NCI-H1436 (cell line): ENCODE data around the gene EZH1.
A peak's percentile ranks its signal among the peaks of the same experiment; 100 is the strongest.
"Not testable (repeated sequence)": the region's sequence is repeated elsewhere in the genome, so short reads cannot be mapped to it uniquely, and the experiment has no call there.

Experiments used
- DNase-seq: peaks from one replicate; lab custom pipeline; 2025; lab: John Stamatoyannopoulos, UW

Gene EZH1

DNA sequence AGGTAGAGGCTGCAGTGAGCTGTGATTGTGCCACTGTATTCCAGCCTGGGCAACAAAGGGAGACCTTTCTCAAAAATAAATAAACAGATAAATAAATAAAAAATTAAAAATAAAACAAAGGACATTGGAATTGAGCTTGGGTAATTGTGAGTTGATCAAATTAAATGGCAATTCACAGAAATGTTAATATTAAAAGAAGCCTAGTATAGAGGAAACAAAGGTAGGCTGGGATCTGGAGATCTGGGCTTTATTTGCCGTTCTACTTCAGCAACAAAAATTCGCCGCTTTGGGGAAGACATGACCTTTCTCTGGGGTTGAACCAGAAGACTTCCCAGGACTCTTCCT lies 28.1 kb upstream of the EZH1 start:
- no peak for DNase-seq

DNA sequence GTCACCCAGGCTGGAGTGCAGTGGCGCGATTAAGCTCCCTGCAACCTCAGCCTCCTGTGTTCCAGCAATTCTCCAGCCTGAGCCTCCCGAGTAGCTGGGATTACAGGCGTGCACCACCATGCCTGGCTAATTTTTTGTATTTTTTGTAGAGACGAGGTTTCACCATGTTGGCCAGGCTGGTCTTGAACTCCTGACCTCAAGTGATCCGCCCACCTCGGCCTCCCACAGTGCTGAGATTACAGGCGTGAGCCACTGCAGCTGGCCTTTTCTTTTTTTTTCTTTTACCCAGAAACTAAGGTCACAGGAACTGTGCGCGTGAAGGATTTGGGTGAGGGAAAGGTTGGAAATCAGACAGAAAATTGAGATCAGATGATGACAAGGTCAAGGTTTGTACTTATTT lies 25.1 kb upstream of the EZH1 start:
- DNase-seq: not testable (repeated sequence)

DNA sequence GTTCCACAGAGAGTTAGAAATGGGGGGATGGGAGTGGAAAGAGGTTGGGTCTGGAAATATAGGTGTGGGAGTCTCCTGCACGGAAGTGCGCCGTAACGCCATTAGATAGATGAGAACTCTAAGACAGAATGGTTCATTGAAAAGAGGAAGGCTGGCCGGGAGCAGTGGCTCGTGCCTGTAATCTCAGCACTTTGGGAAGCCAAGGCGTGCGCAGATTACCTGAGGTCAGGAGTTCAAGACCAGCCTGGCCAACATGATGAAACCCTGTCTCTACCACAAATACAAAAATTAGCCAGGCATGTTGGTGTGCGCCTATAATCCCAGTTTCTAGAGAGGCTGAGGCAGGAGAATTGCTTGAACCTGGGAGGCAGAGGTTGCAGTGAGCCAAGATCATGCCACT lies 23.2 kb upstream of the EZH1 start:
- not testable (repeated sequence) for DNase-seq

DNA sequence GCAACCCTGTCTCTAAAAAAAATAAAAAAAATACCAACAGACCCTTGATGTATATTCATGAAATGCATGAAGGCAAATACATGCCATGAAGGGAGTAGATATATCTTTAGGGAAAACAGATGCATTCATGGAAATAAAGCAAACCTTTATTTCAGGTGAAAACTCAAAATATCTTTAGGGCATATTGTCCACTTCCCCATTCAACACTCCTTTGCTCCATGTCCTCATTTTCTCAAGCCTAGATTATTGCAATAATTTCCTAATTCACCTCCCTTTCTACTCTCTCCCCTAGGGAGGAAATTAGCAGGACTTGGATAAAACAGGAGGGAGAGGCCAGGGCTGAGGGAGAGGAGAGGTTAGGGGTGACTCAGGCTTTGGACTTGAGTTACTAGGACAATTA lies 22.7 kb upstream of the EZH1 start:
- DNase-seq: no peak

DNA sequence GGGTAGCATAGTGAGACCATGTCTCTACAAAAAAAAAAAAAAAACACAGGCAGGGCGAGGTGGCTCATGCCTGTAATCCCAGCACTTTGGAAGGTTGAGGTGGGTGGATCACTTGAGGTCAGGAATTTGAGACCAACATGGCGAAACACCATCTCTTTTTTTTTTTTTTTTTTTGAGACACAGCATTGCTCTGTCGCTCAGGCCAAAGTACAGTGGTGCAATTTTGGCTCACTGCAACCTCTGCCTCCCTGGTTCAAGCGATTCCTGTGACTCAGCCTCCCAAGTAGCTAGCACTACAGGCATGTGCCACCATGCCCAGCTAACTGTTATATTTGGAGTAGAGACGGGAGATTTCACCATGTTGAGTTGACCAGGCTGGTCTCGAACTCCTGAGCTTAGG lies 21.3 kb upstream of the EZH1 start:
- DNase-seq: no peak

DNA sequence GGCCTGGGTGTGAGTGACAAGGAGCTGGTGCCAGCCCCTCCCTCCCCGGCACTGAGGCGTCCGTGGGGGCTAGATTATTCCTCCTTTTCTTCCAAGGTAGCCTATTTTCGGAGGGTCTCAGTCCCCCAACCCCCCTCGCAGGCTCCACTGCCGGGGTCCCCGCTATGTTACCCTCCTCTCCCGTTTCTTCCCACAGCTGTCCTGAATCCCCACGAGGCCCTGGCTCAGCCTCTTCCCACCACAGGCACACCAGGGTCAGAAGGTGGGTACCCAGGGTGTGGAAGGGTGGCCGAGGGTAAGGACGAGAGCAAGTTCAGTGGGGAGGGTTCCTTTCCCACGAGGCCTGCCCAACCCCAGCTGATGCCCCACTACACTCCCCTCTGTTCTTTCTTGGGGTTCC lies 16.8 kb upstream of the EZH1 start:
- DNase-seq: no peak

DNA sequence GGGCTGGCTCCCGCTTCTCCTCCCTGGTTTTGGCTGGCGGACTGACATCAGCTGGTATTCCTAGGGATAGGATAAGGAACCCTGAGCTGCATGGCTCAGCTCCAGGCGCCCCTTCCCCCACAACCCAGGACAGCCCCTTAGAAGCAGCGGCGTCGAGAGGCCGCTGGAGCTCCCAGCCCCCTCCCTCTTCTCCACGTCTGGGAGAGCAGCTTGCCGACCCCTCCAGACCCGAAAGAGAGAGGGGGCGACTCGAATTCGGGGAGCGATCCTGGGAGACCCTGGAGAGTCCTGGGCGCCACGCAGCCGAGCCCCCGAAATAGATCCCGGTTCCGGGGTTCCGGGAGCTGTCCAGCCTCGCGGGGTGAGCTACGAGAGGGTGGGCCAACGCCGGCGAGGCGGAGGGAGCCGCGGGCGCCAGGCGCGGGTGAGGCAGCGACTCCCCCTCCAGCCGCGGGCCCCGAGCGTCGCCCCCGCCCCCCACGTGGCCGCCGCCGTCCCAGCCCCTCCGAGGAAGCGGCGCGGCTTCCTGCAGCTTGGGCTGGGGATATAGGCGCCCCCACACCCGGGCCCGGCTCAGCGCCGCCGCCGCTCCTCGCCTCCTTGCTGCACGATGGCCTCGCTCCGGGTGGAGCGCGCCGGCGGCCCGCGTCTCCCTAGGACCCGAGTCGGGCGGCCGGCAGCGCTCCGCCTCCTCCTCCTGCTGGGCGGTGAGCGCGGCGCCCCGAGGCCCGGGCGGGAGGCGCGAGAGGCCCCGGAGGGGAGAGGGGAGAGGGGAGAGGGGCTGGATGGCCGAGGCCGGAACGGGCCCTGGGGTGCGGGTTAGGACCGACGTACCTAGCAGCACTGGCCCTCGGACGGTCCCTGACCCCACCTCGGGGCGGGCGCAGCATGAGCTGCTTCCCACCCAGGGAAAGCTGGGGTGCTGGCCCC lies 16.1 kb upstream of the EZH1 start, which contains the start of gene RAMP2:
Gene RAMP2 (plus strand): TSS at position 576 of the 930 bp plus-strand sequence. CDS start 35 bp downstream, at position 611.
- DNase-seq: peak; percentile 39

DNA sequence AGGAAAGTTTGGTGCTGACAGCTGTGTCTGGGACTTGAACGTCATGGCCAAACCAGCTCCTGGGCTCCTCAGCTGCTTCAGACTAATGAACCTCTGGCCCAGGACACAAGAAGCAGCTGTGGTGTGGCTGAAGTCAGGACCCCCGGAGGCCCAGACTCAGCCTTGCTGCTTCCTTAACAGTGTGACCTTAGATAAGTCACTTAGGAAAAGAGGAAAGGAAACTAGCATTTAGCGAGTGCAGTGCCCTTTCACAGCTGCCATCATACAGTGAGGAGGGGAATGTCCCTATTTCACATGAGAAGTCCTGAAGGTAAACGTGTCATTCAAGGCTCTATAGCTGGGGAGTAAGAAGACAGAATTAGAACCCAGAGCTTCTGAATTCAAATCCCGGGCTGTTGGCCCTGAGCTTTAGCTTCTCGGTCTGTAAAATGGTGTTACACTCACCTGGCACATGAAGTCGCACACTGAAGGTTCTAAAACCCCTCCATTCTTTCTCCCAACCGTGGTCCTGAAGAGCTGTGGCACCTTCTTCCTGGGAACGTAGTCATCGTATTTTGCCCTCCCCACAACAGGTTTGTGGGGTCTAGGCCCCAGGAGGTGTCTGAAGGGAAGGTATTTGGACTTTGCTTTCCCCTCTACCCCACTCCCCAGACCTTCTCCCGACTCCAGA lies 15.3 kb upstream of the EZH1 start:
- DNase-seq: no peak

DNA sequence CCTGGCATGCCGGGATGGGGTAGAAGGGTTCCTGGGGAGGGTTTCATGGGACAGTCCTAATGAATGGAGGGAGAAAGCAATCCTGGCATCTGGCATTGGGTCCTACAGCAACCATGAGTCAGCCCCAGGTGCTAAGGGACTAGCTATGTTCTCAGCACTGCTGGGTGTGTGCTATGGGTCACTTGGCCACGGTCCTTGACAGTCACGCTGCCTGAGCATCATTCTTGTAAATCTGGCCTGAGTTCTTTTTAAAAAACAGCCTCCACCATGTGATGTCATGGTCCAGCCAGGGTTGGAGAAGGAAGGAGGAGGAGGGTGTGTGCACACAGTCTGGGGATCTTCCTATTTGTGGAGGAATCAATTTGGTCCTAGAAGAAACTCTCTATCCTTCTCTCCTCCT lies 9.9 kb upstream of the EZH1 start:
- DNase-seq: no peak

DNA sequence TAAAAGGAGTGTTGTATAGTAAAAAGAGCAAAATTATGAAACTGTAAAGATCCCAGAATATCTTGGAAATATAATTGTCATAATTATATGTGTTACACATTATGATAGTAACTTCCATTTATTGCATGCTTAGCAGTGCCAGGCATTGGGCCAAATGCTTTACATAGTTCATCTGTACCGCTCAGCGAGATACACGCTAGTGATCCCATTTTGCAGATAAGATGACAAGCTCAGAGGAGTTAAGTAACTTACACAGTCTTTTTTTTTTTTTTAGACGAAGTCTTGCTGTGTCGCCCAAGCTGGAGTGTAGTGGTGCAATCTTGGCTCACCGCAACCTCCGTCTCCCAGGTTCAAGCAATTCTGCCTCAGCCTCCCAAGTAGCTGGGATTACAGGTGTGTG lies 6.8 kb upstream of the EZH1 start:
- DNase-seq: no peak

DNA sequence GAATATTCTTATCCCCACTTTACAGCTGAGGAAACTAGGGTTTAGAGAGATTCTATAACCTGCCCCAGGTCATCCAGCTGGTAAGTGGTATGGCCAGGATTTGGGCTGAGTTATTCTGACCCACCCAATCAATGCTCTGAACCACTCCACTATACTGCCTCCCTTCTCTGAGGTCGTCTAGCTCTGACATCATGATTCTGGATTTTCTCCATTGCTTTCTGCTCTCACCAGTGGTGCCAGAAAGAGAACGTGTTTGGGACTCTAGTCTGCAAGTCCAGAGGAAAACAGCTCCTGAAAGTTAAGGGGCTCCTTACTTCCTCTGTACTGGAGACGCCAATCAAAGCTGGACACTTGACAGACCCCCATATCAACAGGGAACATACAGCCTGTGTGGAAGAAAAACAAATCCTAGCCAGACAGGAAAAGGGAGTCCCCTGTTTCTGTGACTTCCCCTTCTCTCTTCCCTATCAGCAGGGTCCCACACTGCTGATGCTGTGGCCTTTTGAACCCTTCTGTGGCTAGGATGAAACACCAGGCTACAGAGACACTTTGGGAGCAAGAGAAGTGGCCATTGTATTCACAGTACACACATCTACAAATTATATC lies 6.0 kb upstream of the EZH1 start:
- no peak for DNase-seq

DNA sequence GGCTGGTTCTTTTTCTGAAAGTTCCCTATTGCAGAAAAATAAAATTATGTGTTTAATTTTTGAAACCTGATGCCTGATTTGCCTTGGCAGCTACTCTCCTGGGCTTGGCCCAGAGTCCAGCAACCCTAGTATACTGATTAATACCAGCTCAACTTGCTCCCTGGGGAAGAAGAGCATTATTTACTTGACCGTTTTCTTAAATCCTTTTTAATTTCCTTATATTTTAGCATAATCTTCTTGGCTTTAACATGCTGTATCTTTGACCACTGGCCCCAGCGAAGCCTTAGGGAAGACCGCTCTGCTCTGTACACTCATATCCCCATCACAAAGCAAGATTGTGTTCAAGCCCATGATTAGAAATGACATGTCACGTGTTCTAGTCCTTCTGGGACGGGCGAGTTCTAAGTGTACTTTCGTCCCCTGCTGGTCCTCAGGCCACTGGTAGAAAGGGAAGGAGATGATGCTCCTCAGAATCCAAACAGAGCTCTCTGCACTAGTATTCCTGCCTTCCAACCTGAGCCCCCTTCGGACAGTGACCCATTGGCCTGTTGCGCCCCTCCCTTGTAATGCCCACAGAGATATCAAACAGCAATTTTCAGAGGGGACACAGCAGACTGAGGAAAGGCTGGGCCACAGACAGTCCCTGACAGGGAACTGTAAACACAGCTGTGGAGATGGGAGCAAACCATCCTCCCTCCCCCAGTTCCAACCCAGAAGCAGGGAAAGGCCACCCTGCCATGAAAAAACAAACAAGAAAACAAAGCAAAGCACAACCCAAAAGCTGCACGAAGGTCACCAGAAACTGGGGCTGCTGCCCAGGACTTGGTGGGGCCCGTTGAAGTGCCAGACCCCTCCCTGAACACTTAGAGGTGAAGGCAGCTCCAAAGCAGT lies 4.3 kb upstream of the EZH1 start:
- no peak for DNase-seq

DNA sequence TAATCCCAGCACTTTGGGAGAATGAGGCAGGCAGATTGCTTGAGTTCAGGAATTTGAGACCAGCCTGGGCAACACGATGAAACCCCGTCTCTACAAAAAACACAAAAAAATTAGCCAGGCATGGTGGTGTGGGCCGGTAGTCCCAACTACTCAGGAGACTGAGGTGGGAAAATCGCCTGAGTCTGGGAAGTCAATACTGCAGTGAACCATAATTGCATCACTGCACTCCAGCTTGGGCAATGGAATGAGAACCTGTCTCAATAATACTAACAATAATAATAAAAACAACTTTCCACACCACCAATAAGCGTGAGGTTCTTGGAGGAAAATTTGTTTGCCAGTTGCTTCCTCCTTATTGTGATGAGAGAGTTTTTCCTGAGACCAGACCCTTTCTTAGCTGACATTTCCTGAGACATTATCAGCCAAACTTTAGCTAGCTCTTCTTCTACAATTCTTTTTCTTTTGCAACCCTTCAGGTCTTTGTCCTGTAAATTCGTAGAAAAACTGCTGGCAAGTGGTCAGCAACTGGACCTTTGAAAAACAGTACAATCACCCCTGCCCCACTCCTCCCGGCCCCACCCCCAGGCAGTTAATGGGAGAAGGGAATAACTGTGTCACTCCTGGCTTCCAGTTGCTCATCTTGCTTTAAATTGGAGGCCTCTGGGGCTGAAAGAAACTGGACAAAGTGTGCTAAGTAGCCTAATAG lies 3.5 kb upstream of the EZH1 start:
- DNase-seq: no peak

DNA sequence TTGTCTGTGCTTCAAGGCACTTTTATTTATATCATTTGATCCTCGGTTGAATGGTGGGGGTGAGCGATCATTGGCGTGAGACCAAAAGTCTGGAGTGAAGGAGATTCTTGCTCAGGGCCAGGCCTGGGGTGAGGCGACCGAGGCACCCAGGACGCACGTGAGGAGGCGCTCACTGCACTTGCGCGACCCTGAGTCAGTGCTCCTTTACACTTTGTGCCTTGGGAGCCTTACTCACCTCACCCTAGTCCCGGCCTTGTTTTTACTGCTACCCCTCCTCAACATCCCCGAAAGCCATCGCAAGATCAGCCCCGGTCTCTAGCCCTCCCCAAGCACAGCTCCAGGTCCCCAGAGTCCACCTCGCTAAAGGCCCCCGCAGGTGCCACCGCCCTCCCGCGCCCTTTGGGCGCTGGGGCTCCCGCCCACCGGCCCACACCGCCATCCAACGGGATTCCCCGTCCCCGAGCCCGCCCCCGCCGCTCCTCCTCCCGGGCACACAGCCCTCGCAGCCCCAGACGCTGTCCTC lies 496 bp downstream of the EZH1 start:
- peak; percentile 85 for DNase-seq

DNA sequence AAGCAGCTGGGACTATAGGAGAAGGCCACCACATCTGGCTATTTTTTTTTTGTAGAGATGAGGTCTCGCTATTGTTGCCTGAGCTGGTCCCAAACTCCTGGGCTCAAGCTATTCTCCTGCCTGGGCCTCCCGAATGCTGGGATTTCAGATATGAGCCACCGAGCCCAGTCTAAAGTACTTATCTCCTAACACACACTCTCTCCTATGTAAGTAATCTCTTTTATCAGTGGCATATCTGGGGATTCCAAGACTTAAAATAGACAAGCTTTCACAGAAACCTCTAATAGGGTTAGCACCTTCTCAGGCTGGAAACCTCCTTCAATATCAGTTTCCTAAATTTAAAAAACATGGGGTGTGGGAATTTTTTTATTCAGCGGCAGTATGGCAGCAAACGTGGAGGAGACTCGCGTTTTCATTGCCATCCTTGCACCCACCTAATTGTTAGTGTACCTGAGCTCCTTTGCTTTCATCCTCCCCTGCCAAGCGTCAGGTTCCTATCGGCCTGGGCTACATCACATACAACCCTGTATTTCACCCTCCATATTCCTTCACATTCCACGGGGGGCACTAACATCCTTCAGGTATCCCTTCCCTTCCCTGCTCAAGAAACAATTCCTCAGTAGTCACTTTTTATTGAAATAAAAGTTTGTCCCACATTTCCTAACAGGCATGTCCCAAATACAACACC lies 1.1 kb downstream of the EZH1 start:
- DNase-seq: no peak

DNA sequence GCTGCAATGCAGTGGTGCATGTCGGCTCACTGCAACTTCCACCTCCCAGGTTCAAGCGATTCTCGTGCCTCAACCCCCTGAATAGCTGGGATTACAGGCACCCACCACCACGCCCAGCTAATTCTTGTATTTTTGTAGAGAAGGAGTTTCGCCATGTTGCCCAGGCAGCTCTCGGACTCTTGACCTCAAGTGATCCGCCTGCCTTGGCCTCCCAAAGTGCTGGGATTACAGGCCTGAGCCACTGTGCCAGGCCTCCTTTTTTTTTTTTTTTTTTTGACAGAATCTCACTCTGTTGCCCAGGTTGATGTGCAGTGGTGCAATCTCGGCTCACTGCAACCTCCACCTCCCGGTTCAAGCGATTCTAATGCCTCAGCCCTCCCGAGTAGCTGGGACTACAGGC lies 1.9 kb downstream of the EZH1 start:
- not testable (repeated sequence) for DNase-seq

DNA sequence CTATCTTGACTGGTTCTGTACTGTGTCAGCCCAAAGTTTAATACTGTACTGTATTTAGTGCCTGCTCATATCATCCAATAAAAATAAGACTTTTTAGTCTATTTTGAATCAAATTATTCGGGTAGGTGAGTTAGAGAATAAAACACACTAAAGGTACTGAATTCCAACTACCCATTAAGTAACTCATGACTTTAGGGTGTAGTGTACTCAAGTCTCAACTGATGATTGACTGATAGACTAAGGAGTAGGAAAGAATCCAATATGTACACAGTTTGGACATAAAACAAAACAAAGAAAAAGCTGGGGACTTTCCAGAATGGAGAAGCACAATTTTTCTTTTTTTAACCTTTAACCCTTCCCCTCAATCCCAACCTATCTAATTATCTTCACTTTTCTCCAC lies 4.1 kb downstream of the EZH1 start:
- no peak for DNase-seq

DNA sequence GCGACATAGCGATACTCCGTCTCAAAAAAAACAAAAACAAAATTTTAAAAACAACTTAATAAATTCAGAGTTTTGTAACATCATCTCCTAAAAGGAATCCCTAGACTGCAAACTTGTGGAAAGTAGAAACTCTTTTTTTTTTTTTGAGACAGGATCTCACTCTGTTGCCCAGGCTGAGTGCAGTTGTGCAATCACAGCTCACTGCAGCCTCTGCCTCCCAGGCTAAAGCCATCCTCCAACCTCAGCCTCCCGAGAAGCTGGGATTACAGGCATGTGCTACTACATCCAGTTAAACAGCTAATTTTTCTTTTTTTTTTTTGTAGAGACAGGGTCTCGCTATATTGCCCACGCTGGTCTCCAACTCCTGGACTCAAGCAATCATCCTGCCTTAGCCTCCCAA lies 19.7 kb downstream of the EZH1 start:
- no peak for DNase-seq

DNA sequence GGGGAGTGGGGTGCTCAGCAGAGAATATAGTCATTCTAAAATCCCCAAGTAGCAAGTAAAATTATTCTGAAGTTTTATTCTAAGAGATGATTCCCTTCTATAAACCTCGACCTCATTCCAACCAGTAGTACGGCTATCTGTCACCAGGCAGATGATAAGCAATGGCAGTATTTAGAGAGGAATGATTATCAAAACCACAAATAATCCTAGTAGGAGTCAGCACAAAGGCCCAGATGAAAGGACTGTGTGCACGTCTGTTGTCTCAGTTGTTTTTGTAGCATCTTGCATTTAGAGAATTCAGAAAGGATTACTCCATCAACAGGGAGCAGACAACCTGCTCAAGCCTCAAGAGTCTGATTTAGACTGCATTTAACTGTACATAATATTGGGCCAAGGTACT lies 21.2 kb downstream of the EZH1 start:
- no peak for DNase-seq

DNA sequence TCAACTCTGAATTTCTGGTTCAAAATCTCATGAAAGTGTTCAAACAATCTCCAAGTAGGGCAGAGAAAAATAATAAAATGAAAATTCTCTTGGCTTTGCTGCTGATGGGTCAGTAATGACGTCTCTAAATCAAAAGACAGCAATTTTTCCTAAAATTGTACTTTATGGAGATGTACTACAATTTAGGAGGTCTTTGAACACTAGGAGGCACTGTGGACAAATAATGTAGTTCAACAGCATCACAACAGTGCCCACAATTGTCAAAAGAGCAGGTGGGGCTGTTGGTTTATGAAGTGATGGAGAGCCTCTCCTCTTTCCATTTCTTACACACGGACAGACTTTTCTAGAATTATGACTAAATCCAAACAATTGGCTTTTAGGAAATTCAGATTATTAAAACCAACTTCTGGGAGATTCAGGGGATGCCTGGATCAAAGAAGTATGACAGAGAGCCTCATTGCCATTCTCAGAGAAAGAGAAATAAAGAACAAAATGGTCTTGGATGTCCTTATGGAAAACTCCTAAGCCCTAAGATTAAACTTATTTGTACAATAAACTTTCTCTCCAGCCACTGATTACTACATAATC lies 23.8 kb downstream of the EZH1 start:
- DNase-seq: peak; percentile 80
